PFSK-1 (cell line): Measurements from ENCODE around the gene SYT3.

ENCODE experiments used
- FOXP2 ChIP-seq: optimal IDR thresholded peaks from 2 replicates; pipeline ENCODE3; 2011; ENCODE audit warnings: borderline replicate concordance, control low read depth, inconsistent platforms; ENCODE audit not compliant: insufficient read depth; ENCODE audit errors: extremely low read length, extremely low read depth
- POLR2AphosphoS5 ChIP-seq: IDR thresholded peaks from 2 replicates; pipeline ENCODE4 v1.6.1; 2012; ENCODE audit warnings: low read depth, mild to moderate bottlenecking, control low read depth, low read length, moderate library complexity

GRCh38 chr19:50673118-50673517, 33.4 kb upstream of the SYT3 start:
- TF ChIP-seq POLR2AphosphoS5: no peak
- no peak for TF ChIP-seq FOXP2
